ENCODE data around the gene RBBP6.

Gene RBBP6

GRCh38 chr16:24505959-24506358, 33.4 kb upstream of the RBBP6 start:
- Histone ChIP-seq H3K4me2 (ENCODE audit: insufficient read depth, low read length, poor library complexity, severe bottlenecking) (no peak overlapping the region), H2BK15ac (ENCODE audit: low read length) (no peak overlapping the region), H2BK5ac (ENCODE audit: low read length) (no peak overlapping the region), H2BK12ac (ENCODE audit: low read length) (no peak overlapping the region), H3K79me1 (ENCODE audit: low read depth, low read length) (no peaks in the 10 kb centered on the region), H4K91ac (ENCODE audit: low read depth, low read length, poor library complexity) (no peak overlapping the region), H2AK5ac (ENCODE audit: low read depth, low read length) (no peak overlapping the region), H3K23ac (ENCODE audit: low read depth, low read length, poor library complexity) (no peak overlapping the region), H3K14ac (ENCODE audit: low read length) (no peak overlapping the region), H3K4me1 (ENCODE audit: control insufficient read depth in 2 of 2, insufficient read depth in 1 of 2, low read depth in 1 of 2, low read length in 2 of 2) (no peaks in the 10 kb centered on the region), H3K36me3 (replicated peaks in 1 of 2; ENCODE audit: control insufficient read depth in 2 of 2, insufficient read depth in 2 of 2, low read length in 2 of 2) (no peaks in the 10 kb centered on the region), H2BK120ac (ENCODE audit: low read depth, low read length) (no peak overlapping the region), H2AFZ (ENCODE audit: low read length) (no peak overlapping the region), H3K9ac (ENCODE audit: low read depth, low read length, poor library complexity) (no peak overlapping the region), H3K4ac (ENCODE audit: low read length) (no peak overlapping the region), H3K18ac (ENCODE audit: low read length) (no peak overlapping the region), H3K27me3 (ENCODE audit: control insufficient read depth in 3 of 3, insufficient read depth in 3 of 3, low read depth in 1 of 3, low read length in 3 of 3) (no peaks in the 10 kb centered on the region), H3K9me3 (replicated peaks in 1 of 2; ENCODE audit: control insufficient read depth in 2 of 2, insufficient read depth in 1 of 2, low read depth in 1 of 2, low read length in 2 of 2) (no peaks in the 10 kb centered on the region), H3K27ac (replicated peaks; ENCODE audit: low read length) (no peak overlapping the region), H3K4me3 (ENCODE audit: low read length in 2 of 2) (no peak overlapping the region), H4K8ac (ENCODE audit: low read depth, low read length) (no peak overlapping the region)
- no CpG with 5 or more reads among the region's 4 CpGs for WGBS, 2 donors (ENCODE audit: extremely low coverage in 2 of 2, insufficient read length in 2 of 2, insufficient replicate concordance in 1 of 2)
- DNase-seq (ENCODE audit: low spot score) = no peak

DNA sequence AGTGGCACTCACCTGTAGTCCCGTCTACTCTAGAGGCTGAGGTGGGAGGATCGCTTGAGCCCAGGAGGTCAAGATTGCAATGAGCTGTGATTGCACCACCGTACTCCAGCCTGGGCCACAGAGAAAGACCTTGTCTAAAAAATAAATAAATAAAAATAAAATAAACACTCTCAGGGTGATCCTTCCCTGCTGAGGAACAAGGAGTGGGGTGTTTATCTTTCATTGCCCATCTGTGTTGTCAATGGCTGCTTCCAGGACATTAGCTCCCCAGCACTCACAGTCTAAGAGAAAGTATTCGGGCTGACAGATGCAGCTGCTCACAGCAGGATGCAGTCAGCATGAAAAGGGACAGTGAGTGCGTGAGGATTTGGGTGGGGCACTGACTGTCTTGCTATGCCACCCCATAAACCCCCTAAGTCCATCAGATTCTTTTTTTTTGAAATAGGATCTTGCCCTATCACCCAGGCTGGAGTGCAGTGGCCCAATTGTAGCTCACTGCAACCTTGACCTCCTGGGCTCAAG, 31.3 kb upstream of the RBBP6 start:
- Histone ChIP-seq H2BK5ac (ENCODE audit: low read length) (no peak overlapping the region), H3K4me1 (ENCODE audit: control insufficient read depth in 2 of 2, insufficient read depth in 1 of 2, low read depth in 1 of 2, low read length in 2 of 2) (no peaks in the 10 kb centered on the region), H4K8ac (ENCODE audit: low read depth, low read length) (no peak overlapping the region), H3K36me3 (replicated peaks in 1 of 2; ENCODE audit: control insufficient read depth in 2 of 2, insufficient read depth in 2 of 2, low read length in 2 of 2) (no peaks in the 10 kb centered on the region), H3K18ac (ENCODE audit: low read length) (no peak overlapping the region), H2BK15ac (ENCODE audit: low read length) (no peak overlapping the region), H3K9me3 (replicated peaks in 1 of 2; ENCODE audit: control insufficient read depth in 2 of 2, insufficient read depth in 1 of 2, low read depth in 1 of 2, low read length in 2 of 2) (no peaks in the 10 kb centered on the region), H3K4me3 (ENCODE audit: low read length in 2 of 2) (no peak overlapping the region), H4K91ac (ENCODE audit: low read depth, low read length, poor library complexity) (no peak overlapping the region), H3K4ac (ENCODE audit: low read length) (no peak overlapping the region), H2BK120ac (ENCODE audit: low read depth, low read length) (no peak overlapping the region), H3K9ac (ENCODE audit: low read depth, low read length, poor library complexity) (no peak overlapping the region), H3K27ac (replicated peaks; ENCODE audit: low read length) (no peak overlapping the region), H2AFZ (ENCODE audit: low read length) (no peak overlapping the region), H3K23ac (ENCODE audit: low read depth, low read length, poor library complexity) (no peak overlapping the region), H2AK5ac (ENCODE audit: low read depth, low read length) (no peak overlapping the region), H3K79me1 (ENCODE audit: low read depth, low read length) (no peaks in the 10 kb centered on the region), H3K14ac (ENCODE audit: low read length) (no peak overlapping the region), H3K27me3 (ENCODE audit: control insufficient read depth in 3 of 3, insufficient read depth in 3 of 3, low read depth in 1 of 3, low read length in 3 of 3) (no peaks in the 10 kb centered on the region), H2BK12ac (ENCODE audit: low read length) (no peak overlapping the region), H3K4me2 (ENCODE audit: insufficient read depth, low read length, poor library complexity, severe bottlenecking) (no peak overlapping the region)
- DNase-seq (ENCODE audit: low spot score) = no peak
- WGBS, 2 donors (ENCODE audit: extremely low coverage in 2 of 2, insufficient read length in 2 of 2, insufficient replicate concordance in 1 of 2) = no CpG with 5 or more reads among the region's 5 CpGs

- H3K9ac ChIP-seq (ENCODE audit: low read depth, low read length, poor library complexity) = no peak overlapping the region
- H3K23ac ChIP-seq (ENCODE audit: low read depth, low read length, poor library complexity) = no peak overlapping the region
- no peak for DNase-seq (ENCODE audit: low spot score)
- H2BK5ac ChIP-seq (ENCODE audit: low read length) = no peak overlapping the region
- no peak overlapping the region for H3K27ac ChIP-seq (replicated peaks; ENCODE audit: low read length)
- H3K4ac ChIP-seq (ENCODE audit: low read length) = no peak overlapping the region
- H3K9me3 ChIP-seq (replicated peaks in 1 of 2; ENCODE audit: control insufficient read depth in 2 of 2, insufficient read depth in 1 of 2, low read depth in 1 of 2, low read length in 2 of 2) = no peaks in the 10 kb centered on the region
- H2BK12ac ChIP-seq (ENCODE audit: low read length) = no peak overlapping the region
- no peaks in the 10 kb centered on the region for H3K36me3 ChIP-seq (replicated peaks in 1 of 2; ENCODE audit: control insufficient read depth in 2 of 2, insufficient read depth in 2 of 2, low read length in 2 of 2)
- H3K18ac ChIP-seq (ENCODE audit: low read length) = no peak overlapping the region
- H2AFZ ChIP-seq (ENCODE audit: low read length) = no peak overlapping the region
- no CpG with 5 or more reads among the region's 3 CpGs for WGBS, 2 donors (ENCODE audit: extremely low coverage in 2 of 2, insufficient read length in 2 of 2, insufficient replicate concordance in 1 of 2)
- H4K91ac ChIP-seq (ENCODE audit: low read depth, low read length, poor library complexity) = no peak overlapping the region
- H3K27me3 ChIP-seq (ENCODE audit: control insufficient read depth in 3 of 3, insufficient read depth in 3 of 3, low read depth in 1 of 3, low read length in 3 of 3) = no peaks in the 10 kb centered on the region
- no peak overlapping the region for H2BK15ac ChIP-seq (ENCODE audit: low read length)
- no peak overlapping the region for H2AK5ac ChIP-seq (ENCODE audit: low read depth, low read length)
- no peak overlapping the region for H3K4me3 ChIP-seq (ENCODE audit: low read length in 2 of 2)
- H3K4me1 ChIP-seq (ENCODE audit: control insufficient read depth in 2 of 2, insufficient read depth in 1 of 2, low read depth in 1 of 2, low read length in 2 of 2) = no peaks in the 10 kb centered on the region
- H3K4me2 ChIP-seq (ENCODE audit: insufficient read depth, low read length, poor library complexity, severe bottlenecking) = no peak overlapping the region
- no peak overlapping the region for H2BK120ac ChIP-seq (ENCODE audit: low read depth, low read length)
- no peak overlapping the region for H4K8ac ChIP-seq (ENCODE audit: low read depth, low read length)
- H3K14ac ChIP-seq (ENCODE audit: low read length) = no peak overlapping the region
- no peaks in the 10 kb centered on the region for H3K79me1 ChIP-seq (ENCODE audit: low read depth, low read length)
Measured at GRCh38 chr16:24508614-24509013, 30.8 kb upstream of the RBBP6 start.

DNA sequence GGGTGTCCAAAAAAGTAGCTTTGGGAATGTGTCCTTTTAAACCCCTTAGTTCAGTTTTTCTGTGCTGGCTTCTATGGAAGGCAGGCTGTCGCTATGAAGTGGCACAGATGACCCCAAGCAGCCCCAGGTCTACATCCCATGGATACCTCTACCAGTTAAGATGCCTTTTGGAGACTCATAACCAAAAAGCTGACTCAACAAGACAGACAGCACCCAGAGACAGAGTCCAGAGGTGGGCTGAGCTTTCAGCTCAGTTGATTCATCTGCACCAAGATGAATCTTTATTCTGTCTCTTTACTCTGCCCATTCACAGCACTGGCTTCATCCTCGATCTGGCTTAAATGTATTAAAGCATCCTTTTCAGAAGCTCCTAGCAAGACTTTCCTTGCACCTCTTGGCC, 29.8 kb upstream of the RBBP6 start:
- Histone ChIP-seq H3K4me1 (ENCODE audit: control insufficient read depth in 2 of 2, insufficient read depth in 1 of 2, low read depth in 1 of 2, low read length in 2 of 2) (no peaks in the 10 kb centered on the region), H3K23ac (ENCODE audit: low read depth, low read length, poor library complexity) (no peak overlapping the region), H4K91ac (ENCODE audit: low read depth, low read length, poor library complexity) (no peak overlapping the region), H3K36me3 (replicated peaks in 1 of 2; ENCODE audit: control insufficient read depth in 2 of 2, insufficient read depth in 2 of 2, low read length in 2 of 2) (no peaks in the 10 kb centered on the region), H3K9me3 (replicated peaks in 1 of 2; ENCODE audit: control insufficient read depth in 2 of 2, insufficient read depth in 1 of 2, low read depth in 1 of 2, low read length in 2 of 2) (no peaks in the 10 kb centered on the region), H3K27ac (replicated peaks; ENCODE audit: low read length) (no peak overlapping the region), H3K27me3 (ENCODE audit: control insufficient read depth in 3 of 3, insufficient read depth in 3 of 3, low read depth in 1 of 3, low read length in 3 of 3) (no peaks in the 10 kb centered on the region), H3K4ac (ENCODE audit: low read length) (no peak overlapping the region), H3K9ac (ENCODE audit: low read depth, low read length, poor library complexity) (no peak overlapping the region), H4K8ac (ENCODE audit: low read depth, low read length) (no peak overlapping the region), H3K14ac (ENCODE audit: low read length) (no peak overlapping the region), H2BK5ac (ENCODE audit: low read length) (no peak overlapping the region), H2BK12ac (ENCODE audit: low read length) (no peak overlapping the region), H3K18ac (ENCODE audit: low read length) (no peak overlapping the region), H3K4me2 (ENCODE audit: insufficient read depth, low read length, poor library complexity, severe bottlenecking) (no peak overlapping the region), H2AK5ac (ENCODE audit: low read depth, low read length) (no peak overlapping the region), H2BK15ac (ENCODE audit: low read length) (no peak overlapping the region), H3K79me1 (ENCODE audit: low read depth, low read length) (no peaks in the 10 kb centered on the region), H2BK120ac (ENCODE audit: low read depth, low read length) (no peak overlapping the region), H3K4me3 (ENCODE audit: low read length in 2 of 2) (no peak overlapping the region), H2AFZ (ENCODE audit: low read length) (no peak overlapping the region)
- no peak for DNase-seq (ENCODE audit: low spot score)
- WGBS, 2 donors (ENCODE audit: extremely low coverage in 2 of 2, insufficient read length in 2 of 2, insufficient replicate concordance in 1 of 2) = no CpG with 5 or more reads among the region's 2 CpGs
